Measurements from ENCODE around the gene CTIF. TPM values are rescaled to one million over a fixed set of nuclear protein-coding genes. Genes with fewer than 3 reads are reported as not detected.

The CTIF gene
- total and polyA plus RNA-seq, 2 experiments from 2014 or later, result 8.6 to 14.4 TPM

DNA sequence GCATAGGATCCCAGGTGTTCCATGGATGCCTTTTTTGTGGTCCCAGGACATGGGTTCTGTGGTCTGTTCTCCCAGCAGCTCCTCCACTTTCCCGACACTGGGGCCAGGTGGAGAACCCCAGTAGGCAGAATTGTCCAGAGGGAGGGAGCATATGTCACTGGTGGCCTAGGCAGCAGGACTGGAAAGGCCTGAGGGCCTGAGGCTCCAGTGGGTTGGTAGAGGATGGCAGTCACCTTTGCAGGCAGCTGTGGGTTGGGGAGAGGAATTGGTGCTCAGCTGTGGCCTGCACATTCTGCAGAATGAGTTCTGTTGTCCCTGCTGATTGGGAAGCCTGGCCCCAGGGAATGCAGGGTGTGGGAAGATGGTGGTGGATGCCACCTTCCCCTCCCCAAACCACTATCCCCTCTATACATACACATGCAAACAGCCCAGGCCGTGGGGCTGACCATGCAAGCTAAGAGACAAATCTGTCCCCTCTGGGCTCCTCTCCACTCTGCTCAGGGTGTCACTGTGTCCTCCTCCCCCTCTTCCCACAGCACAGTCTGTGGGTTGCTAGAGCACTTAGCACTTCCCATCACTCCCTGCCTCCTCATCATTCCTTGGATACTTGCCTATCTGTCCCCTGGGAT lies 11.4 kb downstream of the CTIF start:
- Histone ChIP-seq H2AFZ (no peak overlapping the region), H3F3A (replicated peaks; ENCODE audit: low read depth) (0 out of 2 replicates have a peak, but pooled peaks cover 2% of the 10 kb centered on the region), H3K27me3 (ENCODE audit: insufficient read depth) (no peaks in the 10 kb centered on the region), H3K27ac (ENCODE audit: low read depth) (no peak overlapping the region), H3K9me2 (ENCODE audit: insufficient read depth) (no peaks in the 10 kb centered on the region; the same call in none of the 2 replicates), H3K4me2 (no peak overlapping the region), H3K36me3 (ENCODE audit: insufficient read depth) (no peaks in the 10 kb centered on the region), H3K79me2 (replicated peaks; ENCODE audit: insufficient read depth) (peaks cover 59% of the 10 kb centered on the region), H3K4me1 (ENCODE audit: insufficient read depth) (peaks cover 31% of the 10 kb centered on the region), H4K20me1 (replicated peaks; ENCODE audit: insufficient read depth) (no peaks in the 10 kb centered on the region), H3K4me3 (no peak overlapping the region)
- ATAC-seq (no peak), DNase-seq (ENCODE audit: low spot score) (no peak)
- Mint-ChIP-seq H3K36me3 (ENCODE audit: low read depth) (no peaks in the 10 kb centered on the region), H3K4me3 (no peak overlapping the region; the same call in 2 of the 3 replicates), H3K4me1 (peaks cover 38% of the 10 kb centered on the region), H3K27ac (no peak overlapping the region), H3K27me3 (ENCODE audit: insufficient read depth, low read depth, poor library complexity) (peaks cover 3% of the 10 kb centered on the region), H3K9me3 (no peaks in the 10 kb centered on the region)
- TF ChIP-seq ETS1 (IDR thresholded peaks at IDR 0.05) (no peak), ZNF114 (CRISPR knock-in tag; IDR thresholded peaks at IDR 0.05) (no peak), NANOG (IDR thresholded peaks at IDR 0.05; ENCODE audit: borderline replicate concordance) (no peak), STAT1 (IDR thresholded peaks at IDR 0.05; ENCODE audit: unreplicated experiment) (no peak), CREB1 (CRISPR knock-in tag; IDR thresholded peaks at IDR 0.05; ENCODE audit: low read depth) (no peak), POLR2AphosphoS5 (IDR thresholded peaks at IDR 0.05; ENCODE audit: low read depth) (no peak), CTCF (conservative IDR thresholded peaks at IDR 0.05; ENCODE audit: low read depth in 2 of 2) (no peak), EZH2 (IDR thresholded peaks at IDR 0.05; ENCODE audit: low read depth, unreplicated experiment) (no peak), JUNB (IDR thresholded peaks at IDR 0.05; ENCODE audit: unreplicated experiment) (no peak), ZNF331 (CRISPR knock-in tag; IDR thresholded peaks at IDR 0.05; ENCODE audit: low read depth) (no peak), EZH2phosphoT487 (IDR thresholded peaks at IDR 0.05; ENCODE audit: unreplicated experiment) (no peak)
- TF ChIP-seq, protein P1, sequence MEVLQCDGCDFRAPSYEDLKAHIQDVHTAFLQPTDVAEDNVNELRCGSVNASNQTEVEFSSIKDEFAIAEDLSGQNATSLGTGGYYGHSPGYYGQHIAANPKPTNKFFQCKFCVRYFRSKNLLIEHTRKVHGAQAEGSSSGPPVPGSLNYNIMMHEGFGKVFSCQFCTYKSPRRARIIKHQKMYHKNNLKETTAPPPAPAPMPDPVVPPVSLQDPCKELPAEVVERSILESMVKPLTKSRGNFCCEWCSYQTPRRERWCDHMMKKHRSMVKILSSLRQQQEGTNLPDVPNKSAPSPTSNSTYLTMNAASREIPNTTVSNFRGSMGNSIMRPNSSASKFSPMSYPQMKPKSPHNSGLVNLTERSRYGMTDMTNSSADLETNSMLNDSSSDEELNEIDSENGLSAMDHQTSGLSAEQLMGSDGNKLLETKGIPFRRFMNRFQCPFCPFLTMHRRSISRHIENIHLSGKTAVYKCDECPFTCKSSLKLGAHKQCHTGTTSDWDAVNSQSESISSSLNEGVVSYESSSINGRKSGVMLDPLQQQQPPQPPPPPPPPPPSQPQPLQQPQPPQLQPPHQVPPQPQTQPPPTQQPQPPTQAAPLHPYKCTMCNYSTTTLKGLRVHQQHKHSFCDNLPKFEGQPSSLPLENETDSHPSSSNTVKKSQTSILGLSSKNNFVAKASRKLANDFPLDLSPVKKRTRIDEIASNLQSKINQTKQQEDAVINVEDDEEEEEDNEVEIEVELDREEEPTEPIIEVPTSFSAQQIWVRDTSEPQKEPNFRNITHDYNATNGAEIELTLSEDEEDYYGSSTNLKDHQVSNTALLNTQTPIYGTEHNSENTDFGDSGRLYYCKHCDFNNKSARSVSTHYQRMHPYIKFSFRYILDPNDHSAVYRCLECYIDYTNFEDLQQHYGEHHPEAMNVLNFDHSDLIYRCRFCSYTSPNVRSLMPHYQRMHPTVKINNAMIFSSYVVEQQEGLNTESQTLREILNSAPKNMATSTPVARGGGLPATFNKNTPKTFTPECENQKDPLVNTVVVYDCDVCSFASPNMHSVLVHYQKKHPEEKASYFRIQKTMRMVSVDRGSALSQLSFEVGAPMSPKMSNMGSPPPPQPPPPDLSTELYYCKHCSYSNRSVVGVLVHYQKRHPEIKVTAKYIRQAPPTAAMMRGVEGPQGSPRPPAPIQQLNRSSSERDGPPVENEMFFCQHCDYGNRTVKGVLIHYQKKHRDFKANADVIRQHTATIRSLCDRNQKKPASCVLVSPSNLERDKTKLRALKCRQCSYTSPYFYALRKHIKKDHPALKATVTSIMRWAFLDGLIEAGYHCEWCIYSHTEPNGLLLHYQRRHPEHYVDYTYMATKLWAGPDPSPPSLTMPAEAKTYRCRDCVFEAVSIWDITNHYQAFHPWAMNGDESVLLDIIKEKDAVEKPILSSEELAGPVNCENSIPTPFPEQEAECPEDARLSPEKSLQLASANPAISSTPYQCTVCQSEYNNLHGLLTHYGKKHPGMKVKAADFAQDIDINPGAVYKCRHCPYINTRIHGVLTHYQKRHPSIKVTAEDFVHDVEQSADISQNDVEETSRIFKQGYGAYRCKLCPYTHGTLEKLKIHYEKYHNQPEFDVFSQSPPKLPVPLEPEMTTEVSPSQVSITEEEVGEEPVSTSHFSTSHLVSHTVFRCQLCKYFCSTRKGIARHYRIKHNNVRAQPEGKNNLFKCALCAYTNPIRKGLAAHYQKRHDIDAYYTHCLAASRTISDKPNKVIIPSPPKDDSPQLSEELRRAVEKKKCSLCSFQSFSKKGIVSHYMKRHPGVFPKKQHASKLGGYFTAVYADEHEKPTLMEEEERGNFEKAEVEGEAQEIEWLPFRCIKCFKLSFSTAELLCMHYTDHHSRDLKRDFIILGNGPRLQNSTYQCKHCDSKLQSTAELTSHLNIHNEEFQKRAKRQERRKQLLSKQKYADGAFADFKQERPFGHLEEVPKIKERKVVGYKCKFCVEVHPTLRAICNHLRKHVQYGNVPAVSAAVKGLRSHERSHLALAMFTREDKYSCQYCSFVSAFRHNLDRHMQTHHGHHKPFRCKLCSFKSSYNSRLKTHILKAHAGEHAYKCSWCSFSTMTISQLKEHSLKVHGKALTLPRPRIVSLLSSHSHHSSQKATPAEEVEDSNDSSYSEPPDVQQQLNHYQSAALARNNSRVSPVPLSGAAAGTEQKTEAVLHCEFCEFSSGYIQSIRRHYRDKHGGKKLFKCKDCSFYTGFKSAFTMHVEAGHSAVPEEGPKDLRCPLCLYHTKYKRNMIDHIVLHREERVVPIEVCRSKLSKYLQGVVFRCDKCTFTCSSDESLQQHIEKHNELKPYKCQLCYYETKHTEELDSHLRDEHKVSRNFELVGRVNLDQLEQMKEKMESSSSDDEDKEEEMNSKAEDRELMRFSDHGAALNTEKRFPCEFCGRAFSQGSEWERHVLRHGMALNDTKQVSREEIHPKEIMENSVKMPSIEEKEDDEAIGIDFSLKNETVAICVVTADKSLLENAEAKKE (CRISPR knock-in tag; IDR thresholded peaks at IDR 0.05), result no peak
- TF ChIP-seq, protein P2, sequence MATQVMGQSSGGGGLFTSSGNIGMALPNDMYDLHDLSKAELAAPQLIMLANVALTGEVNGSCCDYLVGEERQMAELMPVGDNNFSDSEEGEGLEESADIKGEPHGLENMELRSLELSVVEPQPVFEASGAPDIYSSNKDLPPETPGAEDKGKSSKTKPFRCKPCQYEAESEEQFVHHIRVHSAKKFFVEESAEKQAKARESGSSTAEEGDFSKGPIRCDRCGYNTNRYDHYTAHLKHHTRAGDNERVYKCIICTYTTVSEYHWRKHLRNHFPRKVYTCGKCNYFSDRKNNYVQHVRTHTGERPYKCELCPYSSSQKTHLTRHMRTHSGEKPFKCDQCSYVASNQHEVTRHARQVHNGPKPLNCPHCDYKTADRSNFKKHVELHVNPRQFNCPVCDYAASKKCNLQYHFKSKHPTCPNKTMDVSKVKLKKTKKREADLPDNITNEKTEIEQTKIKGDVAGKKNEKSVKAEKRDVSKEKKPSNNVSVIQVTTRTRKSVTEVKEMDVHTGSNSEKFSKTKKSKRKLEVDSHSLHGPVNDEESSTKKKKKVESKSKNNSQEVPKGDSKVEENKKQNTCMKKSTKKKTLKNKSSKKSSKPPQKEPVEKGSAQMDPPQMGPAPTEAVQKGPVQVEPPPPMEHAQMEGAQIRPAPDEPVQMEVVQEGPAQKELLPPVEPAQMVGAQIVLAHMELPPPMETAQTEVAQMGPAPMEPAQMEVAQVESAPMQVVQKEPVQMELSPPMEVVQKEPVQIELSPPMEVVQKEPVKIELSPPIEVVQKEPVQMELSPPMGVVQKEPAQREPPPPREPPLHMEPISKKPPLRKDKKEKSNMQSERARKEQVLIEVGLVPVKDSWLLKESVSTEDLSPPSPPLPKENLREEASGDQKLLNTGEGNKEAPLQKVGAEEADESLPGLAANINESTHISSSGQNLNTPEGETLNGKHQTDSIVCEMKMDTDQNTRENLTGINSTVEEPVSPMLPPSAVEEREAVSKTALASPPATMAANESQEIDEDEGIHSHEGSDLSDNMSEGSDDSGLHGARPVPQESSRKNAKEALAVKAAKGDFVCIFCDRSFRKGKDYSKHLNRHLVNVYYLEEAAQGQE (IDR thresholded peaks at IDR 0.05; ENCODE audit: unreplicated experiment), result no peak
